Stimulated activated CD8-positive, alpha-beta memory T cell treated with anti-CD3 and anti-CD28 coated beads, Interleukin-15, amount 100 ng/mL, for 24 hours (primary cell): ENCODE measurements around the gene TUBGCP5.

Experiments
- DNase-seq: peaks from one replicate; pipeline ENCODE4 v3.0.0-alpha.2; 2020; ENCODE audit warnings: low read depth

Gene TUBGCP5

DNA sequence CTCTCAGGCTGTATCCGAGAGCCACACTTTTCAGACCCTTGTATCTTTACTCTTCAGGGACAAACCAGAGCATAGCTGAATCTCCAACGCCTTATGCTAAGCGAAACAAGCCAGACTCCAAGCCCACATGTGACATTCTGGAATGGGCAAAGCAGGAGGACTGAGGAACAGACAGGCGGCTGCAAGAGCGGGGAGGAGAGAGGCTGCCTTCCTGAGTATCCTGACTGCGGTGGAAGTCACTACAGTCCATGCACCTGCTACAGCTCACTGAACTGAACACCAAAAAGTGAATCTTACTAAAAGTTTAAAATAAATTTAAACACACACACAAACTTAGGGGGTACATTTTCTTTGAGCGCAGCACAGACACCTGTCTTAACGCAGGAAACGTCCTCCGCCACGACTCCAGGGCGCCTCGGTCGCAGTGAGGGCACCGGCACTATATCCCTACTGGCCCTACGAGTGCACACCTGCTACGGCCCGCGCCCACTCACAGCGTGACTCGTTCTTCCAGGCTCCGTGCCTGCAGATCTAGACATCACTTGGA lies 60.6 kb downstream of the TUBGCP5 start:
- no peak for DNase-seq

- DNase-seq, result no peak
Observed at GRCh38 chr15:22974745-22975144, 64.6 kb downstream of the TUBGCP5 start.

- no peak for DNase-seq
Observed at GRCh38 chr15:22973987-22974386, 65.4 kb downstream of the TUBGCP5 start.

GRCh38 chr15:22973286-22973685 lies 66.1 kb downstream of the TUBGCP5 start:
- no peak for DNase-seq

GRCh38 chr15:22969489-22969888 lies 69.9 kb downstream of the TUBGCP5 start:
- DNase-seq, result no peak

GRCh38 chr15:22968366-22968765 lies 71.0 kb downstream of the TUBGCP5 start:
- no peak for DNase-seq

DNA sequence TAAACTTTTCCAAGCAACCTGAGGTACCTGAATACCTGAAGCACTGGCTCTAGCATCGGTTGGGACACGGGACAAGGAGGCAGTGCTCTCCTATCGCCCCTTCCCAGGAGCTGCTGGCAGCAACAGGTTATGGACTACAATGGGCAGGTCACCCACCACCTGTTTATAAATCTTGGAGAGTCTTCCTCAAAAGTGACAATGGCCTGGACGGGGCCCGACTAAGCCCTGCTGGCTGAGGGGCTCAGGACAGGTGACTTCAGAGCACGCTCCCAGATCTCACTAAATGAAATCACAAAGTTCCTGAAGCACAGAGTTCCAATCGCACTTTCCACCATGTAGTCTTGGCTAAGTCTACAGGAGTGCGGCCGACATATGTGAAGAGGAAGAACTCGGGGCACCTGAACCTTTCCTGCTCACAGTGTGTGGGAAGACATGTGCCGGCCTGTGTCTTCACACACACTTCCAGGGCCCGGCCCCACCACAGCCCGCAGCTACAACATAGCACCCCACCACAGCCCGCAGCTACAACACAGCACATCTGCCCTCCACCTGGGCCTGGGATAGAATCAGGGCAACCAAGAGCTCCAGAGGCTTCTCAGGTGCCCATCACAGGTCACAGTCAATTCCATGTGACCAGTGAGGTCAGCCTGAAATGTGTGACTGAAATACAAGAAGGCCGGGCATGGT lies 72.1 kb downstream of the TUBGCP5 start:
- no peak for DNase-seq

DNA sequence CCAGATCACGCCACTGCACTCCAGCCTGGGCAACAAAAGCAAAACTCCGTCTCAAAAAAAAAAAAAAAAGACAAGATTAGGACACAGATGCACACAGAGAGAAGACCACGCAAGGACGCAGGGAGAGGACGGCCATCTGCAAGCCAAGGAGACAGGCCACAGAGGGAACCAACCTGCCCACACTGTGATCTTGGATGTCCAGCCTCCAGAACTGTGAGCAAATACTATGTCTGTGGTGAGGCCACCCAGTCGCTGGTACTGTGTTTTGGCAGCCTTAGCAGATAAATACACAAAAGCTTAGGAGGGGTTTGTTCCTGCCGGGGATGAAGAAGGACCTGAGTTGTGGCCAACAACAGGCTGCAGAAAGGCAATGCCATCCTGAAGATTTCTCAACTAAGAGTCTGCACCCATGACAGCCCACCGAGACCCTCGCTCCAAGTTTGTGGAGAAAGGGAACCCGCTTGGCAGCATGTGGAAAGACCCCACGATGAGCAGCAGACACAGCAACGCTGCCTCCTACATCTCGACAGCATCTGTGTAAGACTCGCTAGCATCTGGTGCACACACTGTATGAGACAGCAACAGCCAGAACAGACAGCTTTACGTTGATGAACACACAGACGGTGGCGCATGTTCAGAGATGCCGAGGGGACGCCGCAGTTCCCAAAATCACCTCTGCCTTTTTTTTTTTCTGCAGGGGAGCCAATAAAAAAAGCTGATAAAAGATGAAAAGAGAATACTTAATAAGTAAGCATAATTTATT lies 72.9 kb downstream of the TUBGCP5 start:
- DNase-seq, result no peak

GRCh38 chr15:22963641-22964040 lies 75.7 kb downstream of the TUBGCP5 start:
- DNase-seq, result no peak

- DNase-seq, result no peak
Observed at GRCh38 chr15:22962611-22963010, 76.8 kb downstream of the TUBGCP5 start.

- no peak for DNase-seq
Observed at GRCh38 chr15:22961762-22962161, 77.6 kb downstream of the TUBGCP5 start.

GRCh38 chr15:22960556-22960955 lies 78.8 kb downstream of the TUBGCP5 start:
- no peak for DNase-seq

DNA sequence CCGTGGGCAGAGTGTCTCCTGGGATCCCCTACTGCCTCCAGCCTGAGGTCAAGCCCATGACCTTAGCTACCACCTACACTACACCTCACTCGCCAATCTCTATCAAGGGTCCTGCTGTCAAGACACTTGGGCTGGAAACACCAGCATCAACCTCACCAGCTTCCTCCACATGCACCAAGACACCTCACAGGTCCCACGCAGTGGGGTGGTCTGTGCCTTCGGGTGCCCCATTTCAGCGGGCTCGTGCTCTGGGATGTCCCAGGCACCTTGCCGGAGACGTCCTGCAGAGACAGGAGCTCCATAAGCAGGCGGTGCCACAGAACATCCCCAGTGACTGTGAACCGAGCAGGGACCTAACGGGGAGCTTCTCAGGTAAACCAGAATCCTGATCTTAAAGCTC lies 79.2 kb downstream of the TUBGCP5 start:
- no peak for DNase-seq

DNA sequence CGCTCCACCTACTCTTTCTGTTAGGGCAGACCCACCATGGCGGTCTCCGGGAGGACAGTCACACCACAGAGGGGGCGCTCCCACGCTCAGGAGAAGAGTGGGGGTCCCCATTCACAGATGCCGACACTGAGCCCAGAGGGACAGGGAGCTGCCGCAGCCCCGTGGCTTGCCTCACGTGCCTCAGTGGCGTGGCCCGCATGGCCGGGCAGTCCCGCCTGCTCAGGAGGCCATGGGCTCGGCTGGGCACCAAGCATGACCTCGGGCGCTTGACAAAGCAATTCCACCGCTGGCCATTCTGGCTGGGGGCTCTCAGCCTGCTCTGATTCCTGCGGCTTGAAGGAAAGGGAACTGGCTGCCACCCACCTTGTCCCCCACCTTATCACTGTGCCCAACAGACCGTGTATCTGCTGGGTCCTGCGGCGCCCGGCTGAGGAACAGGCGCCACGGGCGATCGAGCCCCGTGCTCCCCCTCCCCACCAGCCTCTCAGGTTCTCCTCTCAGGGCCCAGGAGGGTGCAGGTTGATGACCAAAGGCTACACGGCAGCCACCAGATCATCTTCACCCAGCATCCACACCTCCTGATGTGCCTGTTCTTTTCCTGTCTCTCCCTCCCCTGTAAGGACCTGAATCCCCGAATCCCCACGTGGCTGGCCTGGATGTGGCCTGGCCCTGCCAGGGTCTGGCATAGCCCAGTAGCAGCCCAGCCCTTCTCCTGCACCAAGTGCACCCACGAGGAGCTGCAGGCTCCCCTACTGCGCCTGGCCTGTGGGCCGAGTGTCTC lies 79.9 kb downstream of the TUBGCP5 start:
- no peak for DNase-seq

DNA sequence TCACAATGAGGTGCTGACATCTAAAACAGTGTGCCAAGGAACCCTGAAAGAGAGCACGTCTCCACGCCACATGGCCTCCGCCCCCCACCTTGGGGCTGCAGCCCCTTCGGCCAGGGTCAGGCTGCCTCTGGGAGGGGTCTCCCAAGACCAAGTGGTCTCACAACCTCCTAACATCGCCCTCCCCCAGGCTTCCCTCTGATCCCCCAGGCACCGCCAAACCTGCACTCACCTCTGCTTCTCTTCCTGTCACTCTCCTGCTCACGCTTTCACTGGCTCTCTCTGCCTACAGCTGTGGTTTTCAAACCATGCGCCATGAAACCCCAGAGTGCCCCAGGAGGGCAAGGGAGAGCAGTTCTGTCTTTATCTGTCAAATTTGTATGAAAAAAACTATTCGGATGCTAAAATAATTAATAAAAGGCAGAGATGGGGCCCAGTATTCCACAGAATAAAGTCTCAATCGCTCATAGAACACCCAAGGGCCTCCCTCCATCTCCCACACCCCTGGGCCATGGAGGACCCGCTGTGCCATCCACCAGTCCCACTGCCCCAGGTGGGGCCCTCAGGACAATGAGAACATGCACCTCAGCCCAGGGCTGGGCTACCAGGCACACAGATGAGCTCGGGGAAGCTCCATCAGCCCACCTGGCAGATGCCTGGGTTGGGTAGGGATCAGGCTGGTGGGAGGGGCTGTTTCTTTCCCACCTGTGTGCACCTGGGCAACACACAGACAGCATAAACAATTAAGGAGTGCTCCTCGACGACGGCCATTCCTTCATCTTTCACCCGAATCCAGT lies 80.7 kb downstream of the TUBGCP5 start:
- no peak for DNase-seq

GRCh38 chr15:22956978-22957260 lies 82.5 kb downstream of the TUBGCP5 start:
- no peak for DNase-seq

GRCh38 chr15:22956257-22956977 lies 83.0 kb downstream of the TUBGCP5 start:
- DNase-seq, result no peak

GRCh38 chr15:22955544-22956119 lies 83.7 kb downstream of the TUBGCP5 start:
- DNase-seq, result no peak

GRCh38 chr15:22954798-22955543 lies 84.4 kb downstream of the TUBGCP5 start:
- no peak for DNase-seq

- DNase-seq, result no peak
Observed at GRCh38 chr15:22954326-22954725, 85.0 kb downstream of the TUBGCP5 start.
